Fibroblast of mammary gland (primary cell): Measurements from ENCODE around the gene QRFP.

Source experiments
- DNase-seq: peaks from one replicate; pipeline ENCODE4 v3.0.0-alpha.2; 2010; ENCODE audit warnings: low read depth
- H3K4me3 ChIP-seq: 2 replicates; pipeline ENCODE4 v1.5.1; 2011; ENCODE audit warnings: low read depth, mild to moderate bottlenecking, low read length, moderate library complexity; ENCODE audit not compliant: control insufficient read depth
- TF ChIP-seq, protein P1 (sequence below): conservative IDR thresholded peaks from 2 replicates; pipeline ENCODE4 v1.5.1; 2011; ENCODE audit warnings: low read depth, low read length, inconsistent platforms; ENCODE audit not compliant: control insufficient read depth, insufficient read depth

Gene QRFP

GRCh38 chr9:130892477-130893304 lies 3.9 kb downstream of the QRFP start:
- TF ChIP-seq, protein P1, sequence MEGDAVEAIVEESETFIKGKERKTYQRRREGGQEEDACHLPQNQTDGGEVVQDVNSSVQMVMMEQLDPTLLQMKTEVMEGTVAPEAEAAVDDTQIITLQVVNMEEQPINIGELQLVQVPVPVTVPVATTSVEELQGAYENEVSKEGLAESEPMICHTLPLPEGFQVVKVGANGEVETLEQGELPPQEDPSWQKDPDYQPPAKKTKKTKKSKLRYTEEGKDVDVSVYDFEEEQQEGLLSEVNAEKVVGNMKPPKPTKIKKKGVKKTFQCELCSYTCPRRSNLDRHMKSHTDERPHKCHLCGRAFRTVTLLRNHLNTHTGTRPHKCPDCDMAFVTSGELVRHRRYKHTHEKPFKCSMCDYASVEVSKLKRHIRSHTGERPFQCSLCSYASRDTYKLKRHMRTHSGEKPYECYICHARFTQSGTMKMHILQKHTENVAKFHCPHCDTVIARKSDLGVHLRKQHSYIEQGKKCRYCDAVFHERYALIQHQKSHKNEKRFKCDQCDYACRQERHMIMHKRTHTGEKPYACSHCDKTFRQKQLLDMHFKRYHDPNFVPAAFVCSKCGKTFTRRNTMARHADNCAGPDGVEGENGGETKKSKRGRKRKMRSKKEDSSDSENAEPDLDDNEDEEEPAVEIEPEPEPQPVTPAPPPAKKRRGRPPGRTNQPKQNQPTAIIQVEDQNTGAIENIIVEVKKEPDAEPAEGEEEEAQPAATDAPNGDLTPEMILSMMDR, result no peak
- no peak for DNase-seq
- H3K4me3 ChIP-seq, result no peak overlapping the region

DNA sequence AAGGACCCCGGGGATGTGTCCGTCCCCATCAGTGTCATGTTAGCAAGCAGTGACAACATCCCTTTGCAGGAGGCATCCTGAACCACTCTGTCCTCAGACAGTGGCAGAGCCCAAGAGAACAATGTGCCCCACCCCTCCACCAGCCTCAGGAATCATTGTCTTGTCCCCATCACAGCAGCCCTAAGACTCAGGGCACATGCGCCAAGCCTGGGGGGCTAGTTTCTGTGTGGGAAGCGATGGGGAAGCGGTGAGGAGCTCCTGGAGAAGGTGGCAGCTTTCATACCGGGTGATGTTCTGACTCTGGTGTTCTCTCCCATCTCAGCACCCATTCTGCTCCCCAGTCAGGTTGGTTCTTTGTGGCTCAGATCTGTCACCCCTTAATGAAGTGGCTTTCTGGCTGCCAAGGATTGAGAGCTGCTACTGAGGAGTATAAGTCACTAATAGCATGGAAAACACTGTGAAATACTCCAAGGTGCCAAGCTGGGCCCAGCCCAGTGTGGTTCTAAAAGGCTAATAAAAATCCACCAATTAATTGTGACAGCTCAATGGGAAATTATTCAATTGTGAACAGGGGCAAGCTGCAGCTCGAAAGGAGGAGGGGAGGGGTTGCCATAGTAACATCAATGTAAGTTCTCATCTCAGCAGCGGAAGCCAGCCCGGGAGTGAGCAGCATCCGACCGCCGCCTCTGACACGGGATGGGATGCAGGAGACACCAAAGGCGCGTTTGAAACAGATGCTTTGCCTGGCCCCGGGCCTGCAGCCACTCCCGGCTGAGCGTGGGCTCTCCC lies 4.7 kb downstream of the QRFP start:
- TF ChIP-seq, protein P1, result no peak
- no peak for DNase-seq
- H3K4me3 ChIP-seq, result no peak overlapping the region

DNA sequence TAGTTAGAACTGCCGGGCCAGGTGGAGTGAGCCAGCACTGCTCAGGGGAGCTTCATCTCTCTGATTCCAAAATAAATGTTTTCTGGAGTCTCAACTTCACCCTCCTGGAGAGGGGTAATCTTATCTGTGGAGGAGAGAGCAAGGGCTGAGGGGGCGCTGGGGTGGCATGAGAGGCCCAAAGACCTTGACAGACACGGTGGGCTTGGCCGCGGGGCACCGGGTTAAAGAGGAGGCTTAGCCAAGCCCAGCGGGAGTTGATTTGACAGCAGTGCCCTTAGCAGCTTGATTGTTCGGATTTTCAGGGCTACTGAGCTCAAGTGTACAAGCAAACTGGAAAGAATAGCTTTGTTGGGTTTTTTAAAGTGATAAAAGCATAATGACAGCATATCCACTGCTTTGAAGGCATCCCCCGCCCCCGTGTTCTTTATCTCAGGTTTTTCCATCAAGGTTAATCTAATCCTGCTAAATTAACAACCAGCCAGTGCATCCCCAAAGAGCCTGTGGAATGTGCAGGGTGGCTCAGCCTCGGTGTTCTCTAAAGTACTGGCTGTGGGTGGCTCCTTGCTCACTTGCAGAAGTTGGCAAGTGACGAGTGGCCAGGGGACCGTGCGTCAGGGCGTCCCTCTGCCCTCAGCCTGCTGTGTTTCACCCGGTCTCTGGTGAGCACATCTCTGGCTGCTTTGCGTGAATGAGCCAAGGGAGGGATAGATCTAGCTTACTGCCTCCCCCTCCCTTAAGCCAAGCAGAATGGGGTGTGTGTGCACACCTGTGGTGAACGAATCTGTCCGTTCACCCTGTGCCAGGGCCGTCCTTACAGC lies 5.5 kb downstream of the QRFP start:
- TF ChIP-seq, protein P1, result no peak
- DNase-seq, result no peak
- H3K4me3 ChIP-seq, result no peak overlapping the region

DNA sequence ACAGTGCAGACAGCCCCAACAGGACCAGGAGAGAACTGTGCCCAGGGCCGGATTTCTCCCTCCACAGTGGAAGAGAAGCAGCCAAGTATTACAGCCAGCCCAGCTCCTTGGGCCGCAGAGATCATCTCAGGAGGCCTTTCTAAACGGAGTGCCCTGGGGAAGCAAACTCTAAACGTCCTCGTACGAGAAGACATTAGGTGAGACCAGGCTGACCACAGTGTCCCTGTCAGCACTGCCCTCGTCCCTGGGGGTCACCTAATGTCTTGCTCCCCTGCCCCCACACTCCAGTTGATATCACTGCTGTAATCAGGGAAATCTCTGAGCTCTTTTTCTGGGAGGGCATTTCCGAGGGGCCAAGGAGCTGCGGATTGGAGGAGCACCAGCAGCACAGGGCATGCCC lies 6.5 kb downstream of the QRFP start:
- no peak for DNase-seq
- no peak overlapping the region for H3K4me3 ChIP-seq
- TF ChIP-seq, protein P1, result no peak

- H3K4me3 ChIP-seq, result no peak overlapping the region
- TF ChIP-seq, protein P1, result no peak
- no peak for DNase-seq
Observed at GRCh38 chr9:130888146-130888885, 8.3 kb downstream of the QRFP start.
